Measurements from ENCODE around the gene DHDH. TPM values are rescaled to one million over a fixed set of nuclear protein-coding genes. Genes with fewer than 3 reads are reported as not detected.

DHDH gene
- total and polyA plus RNA-seq, 11 donors, result 0.15 to 0.49 TPM; not detected in 9

GRCh38 chr19:48966541-48967345, 33.2 kb downstream of the DHDH start:
- Histone ChIP-seq H3K27ac (peak overlapping the region in 11 of 12 donors; percentile 82 to 97 (median 94)), H3K4me3 (peak overlapping the region; percentile 61 to 99 (median 88)), H3K4me1 (peaks cover 10 to 76% (median 51%) of the 10 kb centered on the region in 12 donors), H3K36me3 (peaks cover 0 to 57% (median 46%) of the 10 kb centered on the region in 9 donors), H3K9me3 (no peaks in the 10 kb centered on the region), H3K27me3 (no peaks in the 10 kb centered on the region)
- intact Hi-C loops (cut with DNase I), result loop anchor here in 6 of 10 donors (5.0 to 10.0 kb wide), 5 partner anchors 62 to 322 kb away; partner anchors contain the start of genes PPP1R15A (in 3 of the 6), NUCB1 (in 2 of the 6) and CA11 (in 1 of the 6)
- ATAC-seq (no peak), DNase-seq (no peak)
- WGBS, 4 donors, result 75 to 84% (median 79%) methylated on average over 10 of the region's 10 CpGs
- TF ChIP-seq CTCF (IDR thresholded peaks at IDR 0.05) (no peak), POLR2A (IDR thresholded peaks at IDR 0.05) (no peak)

GRCh38 chr19:48967346-48968178, 34.1 kb downstream of the DHDH start:
- peaks cover 0 to 65% (median 53%) of the 10 kb centered on the region in 9 donors for H3K36me3 ChIP-seq
- peak overlapping the region; percentile 6 to 97 (median 92) for H3K27ac ChIP-seq
- TF ChIP-seq POLR2A (IDR thresholded peaks at IDR 0.05) (no peak), CTCF (IDR thresholded peaks at IDR 0.05) (no peak)
- no peaks in the 10 kb centered on the region for H3K27me3 ChIP-seq
- intact Hi-C loops (cut with DNase I), result loop anchor here in 6 of 10 donors (5.0 to 10.0 kb wide), 5 partner anchors 63 to 323 kb away; partner anchors contain the start of genes PPP1R15A (in 3 of the 6), NUCB1 (in 2 of the 6) and CA11 (in 1 of the 6)
- 79 to 83% (median 80%) methylated on average over 14 of the region's 14 CpGs for WGBS, 4 donors
- H3K4me3 ChIP-seq, result peak overlapping the region in 9 of 12 donors; percentile 76 to 99 (median 87)
- no peaks in the 10 kb centered on the region for H3K9me3 ChIP-seq
- DNase-seq (peak in 3 of 5 donors; percentile 58 to 71 (median 60)), ATAC-seq (peak in 1 of 4 donors; percentile 2)
- H3K4me1 ChIP-seq, result peaks cover 10 to 70% (median 48%) of the 10 kb centered on the region in 12 donors

GRCh38 chr19:48968179-48968661, 34.7 kb downstream of the DHDH start:
- no peak for DNase-seq
- intact Hi-C loops (cut with DNase I), result loop anchor here in 6 of 10 donors (5.0 to 10.0 kb wide), 5 partner anchors 63 to 323 kb away; partner anchors contain the start of genes PPP1R15A (in 3 of the 6), NUCB1 (in 2 of the 6) and CA11 (in 1 of the 6)
- no peak for ATAC-seq
- Histone ChIP-seq H3K4me1 (peaks cover 10 to 66% (median 47%) of the 10 kb centered on the region in 12 donors), H3K27me3 (no peaks in the 10 kb centered on the region), H3K9me3 (no peaks in the 10 kb centered on the region), H3K4me3 (peak overlapping the region in 2 of 12 donors; percentile 82 to 90), H3K36me3 (peaks cover 0 to 72% (median 60%) of the 10 kb centered on the region in 9 donors), H3K27ac (peak overlapping the region; percentile 1 to 97 (median 52))
- WGBS, 4 donors, result 47 to 57% (median 51%) methylated on average over 4 of the region's 4 CpGs
- no peak for TF ChIP-seq CTCF (IDR thresholded peaks at IDR 0.05)
- TF ChIP-seq POLR2A (IDR thresholded peaks at IDR 0.05), result no peak

All from heart left ventricle (tissue), 16 donors.